SH-SY5Y (cell line): ENCODE measurements around the gene HNF4A.

Experiments
- GATA2 ChIP-seq: IDR thresholded peaks from 2 replicates; pipeline ENCODE4 v1.6.1; 2011; ENCODE audit warnings: mild to moderate bottlenecking, low read depth, low read length
- GATA3 ChIP-seq: IDR thresholded peaks from 2 replicates; pipeline ENCODE4 v1.6.1; 2011; ENCODE audit warnings: low read depth, mild to moderate bottlenecking, low read length, moderate library complexity

HNF4A gene

GRCh38 chr20:44336086-44336485 is 19.4 kb upstream of the HNF4A start:
- TF ChIP-seq GATA2 (no peak), GATA3 (no peak)

GRCh38 chr20:44336725-44337380 is 18.6 kb upstream of the HNF4A start, which contains the start of gene R3HDML:
TSS of gene R3HDML (plus strand) at chr20:44337043. CDS start at chr20:44337158, 115 bp downstream.
- no peak for TF ChIP-seq GATA3
- TF ChIP-seq GATA2, result no peak

GRCh38 chr20:44342248-44342647 is 13.3 kb upstream of the HNF4A start:
- TF ChIP-seq GATA3, result no peak
- TF ChIP-seq GATA2, result no peak

- TF ChIP-seq GATA3 (no peak), GATA2 (no peak)
Observed at GRCh38 chr20:44343162-44343675, 12.3 kb upstream of the HNF4A start.

GRCh38 chr20:44344723-44345122 is 10.8 kb upstream of the HNF4A start:
- TF ChIP-seq GATA2 (no peak), GATA3 (no peak)

GRCh38 chr20:44345147-44345546 is 10.4 kb upstream of the HNF4A start:
- TF ChIP-seq GATA3 (no peak), GATA2 (no peak)

GRCh38 chr20:44348168-44348659 is 7.3 kb upstream of the HNF4A start:
- no peak for TF ChIP-seq GATA2
- TF ChIP-seq GATA3, result no peak

GRCh38 chr20:44349349-44349748 is 6.2 kb upstream of the HNF4A start:
- TF ChIP-seq GATA2 (no peak), GATA3 (no peak)

GRCh38 chr20:44350567-44350966 is 4.9 kb upstream of the HNF4A start:
- TF ChIP-seq GATA2, result no peak
- TF ChIP-seq GATA3, result no peak

- TF ChIP-seq GATA2 (no peak), GATA3 (no peak)
Observed at GRCh38 chr20:44354979-44355497, 461 bp upstream of the HNF4A start.

- TF ChIP-seq GATA3 (no peak), GATA2 (no peak)
Observed at GRCh38 chr20:44356353-44356723, 839 bp downstream of the HNF4A start.

- no peak for TF ChIP-seq GATA3
- TF ChIP-seq GATA2, result no peak
Observed at GRCh38 chr20:44357020-44357419, 1.5 kb downstream of the HNF4A start.

- TF ChIP-seq GATA3 (no peak), GATA2 (no peak)
Observed at GRCh38 chr20:44357555-44358125, 2.1 kb downstream of the HNF4A start.

- TF ChIP-seq GATA3 (no peak), GATA2 (no peak)
Observed at GRCh38 chr20:44358776-44359175, 3.3 kb downstream of the HNF4A start.

GRCh38 chr20:44360221-44360620 is 4.7 kb downstream of the HNF4A start:
- no peak for TF ChIP-seq GATA3
- TF ChIP-seq GATA2, result no peak
